Kidney (tissue), 14 donors: ENCODE results near the gene IL11. TPM values are rescaled to one million over a fixed set of nuclear protein-coding genes. Genes with fewer than 3 reads are reported as not detected.

ENCODE experiments used
- DNase-seq, 5 donors: peaks; one replicate each; pipeline ENCODE4 v3.0.0-alpha.2; 2013 to 2020
- FAIRE-seq: peaks from 2 replicates; lab custom pipeline; 2012; peaks lifted over from hg19 to GRCh38; lab: Jason Lieb, UNC
- H3K27ac ChIP-seq, 2 donors: one replicate each; pipeline ENCODE4 v1.7.0; 2013; ENCODE audit warnings: low read depth in 2 of 2, low read length in 2 of 2, inconsistent platforms in 1 of 2
- H3K27me3 ChIP-seq: one replicate; pipeline ENCODE4 v1.7.1; 2013; ENCODE audit warnings: low read length, inconsistent platforms; ENCODE audit not compliant: control insufficient read depth, insufficient read depth
- H3K36me3 ChIP-seq, 3 donors: one replicate each; pipeline versions ENCODE4 v1.7.0 to v1.7.1; 2013; ENCODE audit warnings: low read length in 3 of 3, control low read depth in 1 of 3, inconsistent platforms in 1 of 3; ENCODE audit not compliant: insufficient read depth in 3 of 3, control insufficient read depth in 2 of 3
- H3K4me1 ChIP-seq, 3 donors: one replicate each; pipeline versions ENCODE4 v1.7.0 to v1.7.1; 2013; ENCODE audit warnings: low read length in 3 of 3, inconsistent platforms in 1 of 3, low read depth in 1 of 3; ENCODE audit not compliant: control insufficient read depth in 2 of 3, insufficient read depth in 2 of 3
- H3K4me3 ChIP-seq, 3 donors: one replicate each; pipeline versions ENCODE4 v1.7.0 to v1.8.1; 2013; ENCODE audit warnings: low read length in 3 of 3, control low read depth in 1 of 3, inconsistent platforms in 1 of 3
- H3K9ac ChIP-seq, 3 donors: one replicate each; pipeline versions ENCODE4 v1.7.0 to v1.7.1; 2013; ENCODE audit warnings: low read length in 3 of 3, control low read depth in 1 of 3, inconsistent platforms in 1 of 3
- H3K9me3 ChIP-seq, 3 donors: one replicate each; pipeline versions ENCODE4 v1.7.0 to v1.7.1; 2013; ENCODE audit warnings: low read length in 3 of 3, control low read depth in 1 of 3, inconsistent platforms in 1 of 3; ENCODE audit not compliant: control insufficient read depth in 2 of 3, insufficient read depth in 1 of 3
- CTCF ChIP-seq: IDR thresholded peaks from 3 replicates; pipeline ENCODE4 v1.5.1; 2012; ENCODE audit warnings: mild to moderate bottlenecking, moderate library complexity, borderline replicate concordance; ENCODE audit not compliant: insufficient read depth; ENCODE audit errors: extremely low read depth
- intact Hi-C: fragments of 100-400 bp; cut with DNase I; formaldehyde crosslinking; loops from one replicate; pipeline ENCODE4 v1.11.1; 2022
- polyA plus RNA-seq: library from polyadenylated mRNA; stranded (reverse); fragments of 350-450 nt; fragmentation: Illumina TruSeq; extraction: RNeasy Lipid Tissue Mini Kit (QIAGEN cat#74804); gene quantifications from one replicate; pipeline ENCODE4 v1.2.3, GENCODE V29; 2014; ENCODE audit warnings: low read depth, low replicate concordance; ENCODE audit not compliant: insufficient read depth
- total RNA-seq: library from RNA; stranded (reverse); fragmentation: NEBNext Ultra II Directional; extraction: Animal tissue kit (Norgen Biotek cat#: 25700); gene quantifications from one replicate; pipeline ENCODE4 v1.2.1, GENCODE V29; 2021
- donor health status: control.
- donor health status: control.
- donor health status: control.
- donor health status: control.
- donor health status: control.
- donor health status: DM: yes; HTN: yes; CAD: no.
- donor health status: Normal renal cell carcinoma (clear cell type).

IL11 gene
- total and polyA plus RNA-seq, 2 donors from 2014 or later = 0.37 to 0.47 TPM

GRCh38 chr19:55369653-55370304 is 484 bp downstream of the IL11 start:
- Histone ChIP-seq H3K9me3 (no peaks in the 10 kb centered on the region), H3K9ac (no peak overlapping the region), H3K27ac (no peak overlapping the region), H3K4me1 (peaks cover 0 to 2% (median 0%) of the 10 kb centered on the region in 3 donors), H3K4me3 (no peak overlapping the region), H3K27me3 (peaks cover 9% of the 10 kb centered on the region), H3K36me3 (no peaks in the 10 kb centered on the region)
- FAIRE-seq = no peak
- intact Hi-C loops = no loop called here
- no peak for TF ChIP-seq CTCF
- DNase-seq = peak; percentile 62 to 82 (median 65)

GRCh38 chr19:55368701-55369563 is 1.3 kb downstream of the IL11 start:
- intact Hi-C loops = no loop called here
- Histone ChIP-seq H3K27me3 (peaks cover 9% of the 10 kb centered on the region), H3K4me3 (no peak overlapping the region), H3K4me1 (peaks cover 0 to 2% (median 0%) of the 10 kb centered on the region in 3 donors), H3K9ac (no peak overlapping the region), H3K9me3 (no peaks in the 10 kb centered on the region), H3K27ac (no peak overlapping the region), H3K36me3 (no peaks in the 10 kb centered on the region)
- TF ChIP-seq CTCF = no peak
- peak in 3 of 5 donors; percentile 43 to 86 (median 69) for DNase-seq
- no peak for FAIRE-seq

GRCh38 chr19:55368106-55368505 is 2.2 kb downstream of the IL11 start:
- TF ChIP-seq CTCF = no peak
- H3K4me3 ChIP-seq = no peak overlapping the region
- no peaks in the 10 kb centered on the region for H3K36me3 ChIP-seq
- intact Hi-C loops = no loop called here
- H3K9ac ChIP-seq = no peak overlapping the region
- H3K27ac ChIP-seq = no peak overlapping the region
- FAIRE-seq (no peak), DNase-seq (peak in 1 of 5 donors; percentile 69)
- H3K4me1 ChIP-seq = peaks cover 0 to 2% (median 0%) of the 10 kb centered on the region in 3 donors
- no peaks in the 10 kb centered on the region for H3K9me3 ChIP-seq
- peaks cover 9% of the 10 kb centered on the region for H3K27me3 ChIP-seq
